ENCODE data around the gene UBAC2.

The UBAC2 gene

GRCh38 chr13:99299256-99299919 lies 98.7 kb downstream of the UBAC2 start:
- DNase-seq: no peak

DNA sequence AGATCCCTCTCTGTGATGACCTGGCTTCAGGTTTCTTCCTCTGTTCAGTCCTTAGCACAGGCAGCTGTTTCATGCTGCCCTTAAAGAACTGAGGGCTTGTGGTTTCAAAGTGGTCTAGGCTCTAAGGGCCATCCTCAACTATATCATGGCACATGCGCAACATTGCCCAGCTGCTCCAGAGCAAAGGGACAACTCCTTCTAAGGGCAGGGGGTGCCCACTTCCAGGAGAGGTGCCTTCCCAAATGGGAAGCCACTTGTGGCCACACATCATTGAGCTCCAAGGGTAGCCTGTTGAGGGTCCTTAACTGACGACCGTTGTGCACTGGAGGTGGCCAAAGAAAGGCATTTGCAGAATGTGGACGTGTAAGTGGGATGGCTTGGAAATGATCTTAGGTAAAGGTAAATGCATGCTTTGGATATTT lies 99.3 kb downstream of the UBAC2 start:
- DNase-seq: no peak

DNA sequence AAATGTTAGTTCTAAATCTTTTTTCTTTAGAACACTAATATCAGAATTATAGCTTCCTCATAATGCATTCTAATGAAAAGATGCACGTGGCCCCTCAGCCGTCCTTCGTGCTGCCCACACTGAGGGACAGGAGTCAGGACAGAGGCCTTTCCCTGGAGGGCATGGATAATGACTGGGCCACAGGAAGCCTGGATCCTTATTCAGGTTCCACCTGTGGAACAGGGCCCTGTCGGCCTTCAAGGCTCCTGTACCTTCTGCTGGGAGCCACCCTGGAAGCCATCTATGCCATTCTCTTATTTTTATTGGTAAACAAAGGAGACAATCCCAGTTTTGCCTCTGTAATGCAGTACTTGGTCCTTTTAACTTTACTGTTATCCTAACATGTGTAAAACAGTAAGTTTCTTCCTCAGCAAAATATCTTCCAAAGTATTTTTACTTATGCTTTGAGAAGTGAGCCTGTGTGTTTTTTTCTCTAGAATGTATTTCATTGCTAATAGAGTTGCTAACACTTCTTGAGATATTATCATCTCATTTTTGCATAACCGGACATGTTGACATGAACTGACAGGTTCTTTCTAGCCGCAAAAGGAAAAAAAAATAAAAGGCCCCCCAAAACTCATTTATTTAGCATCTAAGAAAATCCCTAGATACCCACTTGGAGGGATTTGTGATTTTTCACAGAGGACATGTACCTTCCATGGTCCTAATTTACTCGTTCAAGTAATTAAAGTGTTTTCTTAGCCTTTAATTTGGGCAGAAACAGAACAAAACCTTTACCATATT lies 100.6 kb downstream of the UBAC2 start:
- DNase-seq: no peak

DNA sequence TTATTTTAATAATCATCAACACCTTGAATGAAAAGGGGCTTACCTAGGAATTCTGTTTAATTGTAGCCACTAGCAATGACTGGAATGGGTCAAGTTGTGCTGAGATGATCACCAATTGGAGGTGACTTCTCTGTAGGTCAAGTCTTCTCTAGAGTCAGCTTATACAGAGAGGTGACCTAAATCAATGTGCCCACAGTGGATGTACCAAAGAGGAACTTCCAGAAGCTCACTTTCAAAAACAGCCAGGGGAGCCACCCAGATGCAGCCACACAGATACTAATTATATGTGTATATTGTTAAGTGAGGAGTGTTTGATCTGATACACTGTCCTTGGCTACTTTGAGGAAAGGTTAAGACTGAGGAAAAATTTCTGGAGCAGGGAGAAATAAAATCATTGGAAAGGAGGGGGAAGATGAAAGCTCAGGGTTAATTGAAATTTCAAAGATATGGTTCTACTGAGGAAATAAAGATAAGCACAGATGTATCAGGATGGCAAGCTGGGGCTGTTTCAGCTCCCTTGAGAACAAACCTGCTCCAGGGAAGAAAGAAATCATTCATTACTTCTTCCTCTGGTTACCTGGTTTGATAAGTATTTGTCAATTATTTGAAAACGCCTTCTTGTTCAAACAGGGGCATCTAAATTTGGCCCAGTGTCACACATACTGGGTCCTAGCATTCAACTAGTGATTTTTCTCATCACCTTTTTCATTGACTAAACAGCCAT lies 101.4 kb downstream of the UBAC2 start:
- DNase-seq: no peak

- DNase-seq: no peak
These were observed 102.2 kb downstream of the UBAC2 start for GRCh38 chr13:99302637-99303505.

- peak; percentile 75 for DNase-seq
These were observed 103.3 kb downstream of the UBAC2 start for GRCh38 chr13:99303863-99304521.

DNA sequence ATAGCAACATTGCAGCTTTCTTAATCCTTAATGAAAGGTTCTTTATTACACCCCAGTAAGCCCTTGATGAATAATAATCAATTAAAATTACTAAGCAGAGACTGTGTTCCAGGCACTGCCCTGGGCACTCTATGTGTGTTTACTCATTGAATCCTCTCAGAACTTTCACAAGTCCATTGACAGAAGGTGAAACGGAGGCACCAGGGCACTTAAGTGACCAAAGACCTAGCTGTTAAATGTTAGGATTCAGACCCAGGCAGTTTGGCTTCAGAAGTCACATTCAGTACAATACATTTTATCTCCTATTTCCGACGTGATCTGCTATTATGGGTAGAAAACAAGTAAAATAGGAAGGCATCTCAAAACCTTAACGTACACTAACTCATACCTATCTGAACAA lies 103.9 kb downstream of the UBAC2 start:
- DNase-seq: peak; percentile 26

DNA sequence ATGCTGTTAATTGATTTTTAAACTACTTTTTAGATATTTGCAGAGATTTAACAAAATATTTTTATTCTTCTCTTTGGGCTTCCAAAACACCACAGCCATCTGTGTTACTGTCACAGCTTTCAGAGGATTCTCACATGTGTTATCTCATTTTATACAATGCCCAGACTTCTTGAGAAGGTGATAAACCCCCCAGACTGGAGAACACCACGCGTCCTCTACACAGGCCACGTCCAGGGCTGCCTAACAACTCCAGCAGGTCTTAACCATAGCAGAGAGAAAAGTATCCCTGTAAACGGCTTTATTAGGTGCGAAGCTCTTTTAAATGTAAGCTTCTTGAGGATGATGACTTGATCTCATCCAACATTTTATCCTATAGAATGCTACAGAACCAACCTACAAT lies 104.5 kb downstream of the UBAC2 start:
- DNase-seq: peak; percentile 37

DNA sequence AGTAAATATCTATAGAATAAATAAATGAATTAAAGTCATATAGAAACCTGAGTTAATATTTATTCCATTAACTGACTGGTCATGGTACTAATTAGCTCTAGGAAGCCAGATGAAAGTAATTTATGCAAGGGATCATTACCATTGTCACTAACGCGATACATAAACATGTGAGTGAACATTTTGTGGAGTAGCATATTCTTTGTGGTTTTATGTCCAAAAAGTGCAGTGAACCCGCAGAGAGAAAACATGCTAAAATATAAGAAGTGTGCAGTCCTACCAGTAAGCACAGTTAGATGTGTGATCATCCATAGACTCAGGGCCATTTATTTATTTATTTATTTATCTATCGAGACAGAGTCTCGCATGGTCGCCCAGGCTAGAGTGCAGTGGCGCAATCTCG lies 104.9 kb downstream of the UBAC2 start:
- no peak for DNase-seq

- peak; percentile 54 for DNase-seq
These were observed 106.6 kb downstream of the UBAC2 start, which contains the start of gene GPR183 for GRCh38 chr13:99307247-99307646. TSS of gene GPR183 (minus strand) at chr13:99307399. CDS start at chr13:99296145, 11,254 bp downstream.

DNA sequence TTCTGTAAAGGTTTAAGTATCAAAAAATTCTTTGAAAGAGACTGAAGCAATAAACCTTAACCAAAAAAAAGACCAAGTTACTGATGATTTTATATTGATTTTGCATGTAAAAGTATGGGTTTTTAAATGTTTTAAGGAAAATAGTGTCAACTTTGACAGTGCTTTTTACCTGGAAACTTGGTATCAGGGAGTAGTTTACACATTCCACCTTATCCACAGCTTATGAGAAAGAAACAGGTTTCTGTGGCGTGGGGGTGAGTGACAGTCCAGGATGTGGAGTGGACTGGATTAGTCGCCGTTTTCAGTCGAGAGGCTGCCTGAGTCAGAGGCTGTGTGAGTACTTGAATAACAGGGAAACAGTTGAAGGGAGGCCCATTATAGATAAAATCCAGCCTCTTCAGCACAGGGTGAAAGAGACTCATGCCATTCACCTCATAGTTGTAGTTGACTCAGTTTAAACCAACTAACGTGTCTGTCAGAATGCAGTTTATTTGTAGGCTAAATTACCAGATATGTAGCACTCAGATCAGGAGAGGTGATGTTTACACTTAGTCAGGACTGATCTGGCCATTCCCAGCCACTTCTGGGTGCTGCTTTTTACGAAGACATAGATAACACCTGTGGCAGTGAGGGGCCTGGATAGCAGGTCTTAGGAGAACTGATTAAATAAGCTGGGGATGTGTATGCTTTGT lies 107.1 kb downstream of the UBAC2 start:
- DNase-seq: peak; percentile 76

- DNase-seq: no peak
These were observed 107.9 kb downstream of the UBAC2 start for GRCh38 chr13:99308471-99309087.

DNA sequence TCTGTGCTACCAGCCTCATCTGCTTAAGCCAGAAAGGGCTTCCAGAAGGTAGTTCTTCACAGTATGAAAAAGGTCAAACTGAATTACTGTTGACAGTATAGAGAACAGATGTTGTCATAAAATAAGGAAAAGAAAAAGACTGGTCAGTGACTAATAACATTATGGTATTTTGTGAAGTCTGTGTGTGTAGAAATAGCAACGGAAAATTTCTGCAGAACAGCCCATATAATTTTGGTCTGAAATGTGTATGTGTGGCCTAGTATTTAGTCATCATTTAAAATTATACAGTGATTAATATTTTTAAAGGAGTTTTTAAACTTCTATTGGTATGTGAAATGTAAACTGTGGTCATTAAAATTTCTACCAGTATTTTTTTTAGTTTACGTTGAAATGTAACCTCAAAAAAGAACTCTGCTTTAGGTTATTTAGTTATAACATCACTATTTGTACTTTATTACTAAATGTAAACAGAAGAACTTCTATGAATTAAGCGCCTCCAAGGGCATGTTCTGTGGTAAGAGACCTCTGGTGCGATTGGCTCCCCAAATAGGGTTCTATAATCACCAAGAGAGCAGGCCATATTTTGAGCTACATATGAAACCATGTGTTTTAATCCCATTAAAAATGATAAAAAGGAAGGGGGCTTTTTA lies 109.9 kb downstream of the UBAC2 start:
- no peak for DNase-seq

GRCh38 chr13:99311137-99311536 lies 110.5 kb downstream of the UBAC2 start:
- DNase-seq: no peak

- DNase-seq: no peak
These were observed 111.3 kb downstream of the UBAC2 start for GRCh38 chr13:99311748-99312492.

GRCh38 chr13:99312493-99312883 lies 111.8 kb downstream of the UBAC2 start:
- DNase-seq: no peak

GRCh38 chr13:99313501-99313900 lies 112.8 kb downstream of the UBAC2 start:
- no peak for DNase-seq

- no peak for DNase-seq
These were observed 113.3 kb downstream of the UBAC2 start for GRCh38 chr13:99313941-99314340.

GRCh38 chr13:99314640-99315176 lies 114.1 kb downstream of the UBAC2 start:
- peak; percentile 66 for DNase-seq

Data from CD4-positive, alpha-beta T cell treated with Interleukin-17A for 4 hours (primary cell).